GM21381 (cell line): ENCODE results near the gene MEFV.
"Not testable (repeated sequence)": the region's sequence is repeated elsewhere in the genome, so short reads cannot be mapped to it uniquely, and the experiment has no call there.

Experiments
- ATAC-seq: cut with Tn5 transposase; IDR thresholded peaks from one replicate; pipeline ENCODE4 v1.9.1; 2021; ENCODE audit warnings: mild to moderate bottlenecking, moderate library complexity; ENCODE audit not compliant: unreplicated experiment

MEFV gene

DNA sequence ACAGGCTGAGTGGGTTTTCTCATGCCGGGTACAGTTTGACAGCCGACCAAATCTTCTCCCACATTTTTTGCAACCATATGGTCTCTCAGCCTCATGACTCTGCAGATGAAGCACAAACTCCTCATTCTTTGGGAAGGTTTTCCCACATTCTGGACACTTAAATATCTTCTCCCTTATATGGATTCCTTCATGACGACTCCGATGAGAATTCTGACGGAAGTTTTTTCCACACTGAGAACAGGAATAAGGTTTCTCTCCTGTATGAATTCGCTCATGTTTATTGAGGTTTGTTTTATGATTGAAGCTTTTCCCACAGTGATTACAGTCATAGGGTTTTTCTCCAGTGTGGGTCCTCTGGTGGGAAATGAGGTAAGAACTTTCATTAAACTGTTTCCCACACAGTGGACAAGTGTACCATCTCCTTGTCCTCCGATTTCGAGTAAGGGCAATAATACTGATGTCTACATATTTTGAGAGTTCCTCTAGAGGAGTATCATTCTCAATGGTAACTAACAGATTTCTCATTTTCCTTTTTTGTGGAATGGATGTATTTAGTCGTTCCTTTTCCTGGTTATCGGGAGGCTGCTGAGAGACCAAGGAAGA, 32.4 kb downstream of the MEFV start:
- no peak for ATAC-seq

GRCh38 chr16:3220839-3221238, 35.6 kb downstream of the MEFV start:
- no peak for ATAC-seq

DNA sequence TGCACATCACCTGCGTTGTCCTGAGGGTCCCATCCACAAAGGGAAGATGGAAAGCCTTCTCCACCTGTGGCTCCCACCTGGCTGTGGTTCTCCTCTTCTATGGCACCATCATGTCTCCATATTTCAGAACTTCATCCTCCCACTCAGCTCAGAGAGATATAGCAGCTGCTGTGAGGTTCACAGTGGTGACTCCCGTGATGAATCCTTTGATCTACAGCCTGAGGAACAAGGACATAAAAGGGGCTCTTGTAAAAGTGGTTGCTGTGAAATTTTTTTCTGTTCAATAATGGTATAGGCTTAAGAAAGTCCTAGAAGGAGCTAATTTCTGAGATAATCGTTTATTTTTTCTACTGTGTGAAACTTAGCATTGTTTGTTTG, 40.2 kb downstream of the MEFV start:
- ATAC-seq, result no peak

- no peak for ATAC-seq
Observed at GRCh38 chr16:3215601-3216262, 40.7 kb downstream of the MEFV start.

- no peak for ATAC-seq
Observed at GRCh38 chr16:3214904-3215600, 41.4 kb downstream of the MEFV start.

DNA sequence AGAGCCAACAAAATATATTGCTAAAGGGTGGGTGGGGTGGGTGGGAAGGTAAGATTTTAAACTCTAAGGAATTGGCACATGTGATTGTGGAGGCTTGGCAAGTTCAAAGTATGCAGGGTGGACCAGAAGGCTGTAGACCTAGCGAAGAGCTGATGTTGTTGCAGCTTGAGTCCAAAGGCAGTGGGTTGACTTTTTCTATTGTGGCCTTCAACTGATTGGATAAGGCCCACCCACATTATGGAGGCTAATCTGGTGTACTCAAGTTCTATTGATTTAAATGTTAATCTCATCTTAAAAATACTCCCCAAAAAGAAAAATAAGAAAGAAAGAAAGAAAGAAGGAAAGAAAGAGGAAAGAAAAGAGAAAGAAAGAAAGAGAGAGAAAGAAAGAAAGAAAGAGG, 43.9 kb downstream of the MEFV start:
- no peak for ATAC-seq

DNA sequence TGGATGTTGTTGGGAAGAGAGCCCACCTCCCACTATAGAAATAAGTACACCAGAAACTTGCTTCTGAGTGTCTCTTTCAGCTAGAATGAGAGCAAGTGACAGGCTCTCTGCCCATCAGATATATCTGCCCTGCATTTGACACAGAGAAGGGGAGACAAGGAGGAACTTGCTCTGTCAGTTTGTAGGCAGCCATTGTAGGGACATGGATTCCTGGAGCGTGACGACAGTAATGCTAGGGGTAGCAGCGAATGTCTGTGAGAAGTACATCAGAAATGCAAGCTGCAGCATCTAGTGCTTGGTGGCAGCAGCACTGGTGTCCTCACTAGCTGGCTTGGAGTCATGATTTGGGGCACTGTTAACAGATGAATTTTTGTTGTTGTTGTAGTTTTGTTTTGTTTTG, 44.4 kb downstream of the MEFV start:
- no peak for ATAC-seq

- no peak for ATAC-seq
Observed at GRCh38 chr16:3207086-3207953, 49.1 kb downstream of the MEFV start.

- not testable (repeated sequence) for ATAC-seq
Observed at GRCh38 chr16:3205939-3206338, 50.5 kb downstream of the MEFV start.

DNA sequence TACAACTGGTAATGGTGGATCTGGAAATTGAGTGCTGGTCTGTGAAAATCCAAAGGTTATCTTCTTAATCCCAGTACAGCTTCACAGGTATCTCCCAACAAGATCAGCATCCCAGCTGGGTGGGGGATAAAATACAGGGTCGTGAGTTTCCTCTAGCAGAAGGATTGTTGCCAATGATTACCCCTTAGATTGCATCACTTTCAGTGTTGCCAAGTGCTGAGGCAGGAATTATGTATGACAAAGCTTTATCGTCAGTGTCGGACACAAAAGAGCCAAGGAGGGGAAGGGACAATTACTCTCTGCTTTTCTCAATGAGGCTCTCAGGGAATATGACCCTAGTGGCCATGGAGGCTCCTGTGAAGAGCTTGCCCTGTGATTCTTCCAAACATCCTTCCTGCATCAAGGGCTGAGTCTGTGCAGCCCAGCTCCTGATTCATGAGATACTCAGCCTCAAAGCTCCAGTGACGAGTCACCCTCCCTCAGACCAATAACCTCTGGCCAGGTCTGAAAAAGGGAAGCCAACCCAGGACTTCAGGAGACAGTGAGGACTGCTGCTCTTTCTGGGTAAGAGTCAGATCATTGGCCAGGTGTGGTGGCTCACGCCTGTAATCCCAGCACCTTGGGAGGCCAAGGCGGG, 53.4 kb downstream of the MEFV start:
- ATAC-seq, result no peak

DNA sequence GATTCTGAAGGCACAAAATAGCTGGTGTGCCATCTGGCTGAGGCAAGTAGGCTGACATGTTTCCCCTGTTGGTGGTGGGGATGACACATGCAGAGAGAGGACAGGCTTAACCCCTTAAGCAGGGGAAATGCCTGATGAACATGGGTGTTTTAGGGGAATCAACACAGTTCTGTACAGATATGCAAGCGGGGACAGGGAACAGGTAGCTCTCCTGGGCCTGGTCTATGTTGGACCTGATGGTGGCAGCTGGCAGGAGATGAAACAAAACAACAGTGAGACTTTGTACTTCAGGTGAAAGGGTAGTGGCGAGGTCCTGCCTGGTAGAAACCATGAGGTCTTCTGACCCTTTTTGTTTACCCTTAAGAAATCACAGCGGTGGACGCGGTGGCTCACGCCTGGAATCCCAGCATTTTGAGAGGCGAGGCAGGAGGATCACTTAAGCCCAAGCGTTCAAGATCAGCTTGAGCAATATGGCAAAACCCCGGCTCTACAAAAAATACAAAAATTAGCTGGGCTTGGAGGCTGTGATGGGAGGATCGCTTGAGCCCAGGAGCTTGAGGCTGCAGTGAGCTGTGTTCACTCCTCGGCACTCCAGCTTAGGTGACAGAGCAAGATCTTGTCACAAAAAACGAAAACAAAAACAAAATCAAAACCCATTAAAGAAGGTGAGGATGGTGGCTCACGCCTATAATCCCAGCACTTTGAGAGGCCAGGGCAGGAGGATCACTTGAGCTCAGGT, 57.9 kb downstream of the MEFV start:
- ATAC-seq, result no peak

- not testable (repeated sequence) for ATAC-seq
Observed at GRCh38 chr16:3197694-3198333, 58.6 kb downstream of the MEFV start.

DNA sequence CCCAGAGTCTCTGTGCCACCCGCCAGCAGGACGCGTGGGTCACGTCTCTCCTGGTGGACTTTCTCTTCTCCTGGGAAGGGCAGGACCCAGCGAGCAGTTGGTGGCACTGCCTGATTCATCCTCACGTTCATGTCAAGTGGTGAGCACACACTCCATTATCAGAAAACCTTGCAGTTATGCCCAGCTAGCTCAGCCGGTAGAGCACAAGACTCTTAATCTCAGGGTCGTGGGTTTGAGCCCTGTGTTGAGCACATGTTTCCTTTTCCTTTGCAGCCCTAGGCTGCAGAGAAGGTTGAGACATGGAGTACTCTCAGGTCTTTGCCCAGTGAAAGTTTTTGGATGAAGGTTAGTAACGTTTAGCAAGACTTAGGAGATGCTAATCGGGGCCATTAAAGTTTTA, 60.5 kb downstream of the MEFV start:
- ATAC-seq, result no peak

DNA sequence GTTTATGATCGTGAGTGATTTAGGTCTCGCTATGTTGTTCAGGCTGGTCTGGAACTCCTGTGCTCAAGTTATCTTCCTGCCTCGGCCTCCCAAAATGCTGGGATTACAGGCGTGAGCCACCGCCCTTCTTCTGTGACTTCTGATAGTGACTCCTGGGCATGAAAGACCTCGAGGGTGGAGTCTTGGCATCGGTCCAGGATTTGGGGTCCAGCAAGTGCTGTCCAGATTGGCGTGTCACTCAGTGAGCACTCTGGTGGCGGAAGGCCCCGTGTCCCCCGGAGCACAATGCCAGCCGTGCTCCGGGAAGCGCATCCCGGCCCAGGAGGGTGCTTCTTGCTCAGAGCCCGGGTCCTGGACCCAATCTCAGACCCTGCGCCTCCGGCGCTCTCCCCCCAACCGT, 61.6 kb downstream of the MEFV start:
- ATAC-seq, result no peak

DNA sequence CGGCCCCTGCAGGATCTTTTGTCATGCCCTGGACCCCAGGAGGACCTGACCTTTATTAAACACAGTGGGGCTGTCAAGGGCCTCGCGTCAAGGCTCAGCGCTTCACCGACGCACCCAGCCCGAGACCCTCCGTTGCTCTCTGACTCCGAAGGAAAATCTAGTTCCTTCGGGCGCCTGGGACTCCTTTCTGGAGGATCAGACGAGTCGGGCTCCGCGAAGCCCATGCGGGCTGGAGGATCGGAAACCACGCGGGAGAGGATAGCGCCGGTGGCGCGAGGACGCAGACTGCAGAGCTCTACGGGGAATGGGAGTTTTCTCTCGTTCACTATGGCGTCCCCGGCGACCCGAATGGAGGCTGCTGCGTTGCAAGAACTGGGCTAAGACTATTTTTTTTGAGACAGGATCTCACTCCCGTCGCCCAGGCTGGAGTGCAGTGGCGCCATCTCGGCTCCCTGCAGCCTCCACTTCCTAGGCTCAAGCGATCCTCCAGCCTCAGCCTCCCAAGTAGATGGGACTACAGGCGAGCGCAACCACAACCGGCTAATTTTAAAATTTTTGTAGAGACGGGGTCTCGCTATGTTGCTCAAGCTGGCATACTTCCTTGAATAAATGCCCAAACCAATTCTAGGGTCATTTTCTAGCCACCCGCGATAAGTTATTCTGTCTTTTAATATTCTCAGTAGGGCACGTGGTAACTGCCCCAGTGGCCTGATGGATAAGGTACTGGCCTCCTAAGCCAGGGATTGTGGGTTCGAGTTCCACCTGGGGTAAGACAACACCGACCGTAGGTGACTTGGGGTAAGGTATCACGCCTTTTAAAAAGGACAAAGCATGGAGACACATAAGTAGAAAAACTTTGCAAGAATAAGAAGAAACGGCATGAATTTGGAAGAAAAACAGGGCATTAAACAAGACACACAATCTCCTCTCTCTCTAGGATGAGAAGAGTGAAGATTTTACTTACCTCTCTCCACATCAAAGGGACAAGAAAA, 62.9 kb downstream of the MEFV start:
- no peak for ATAC-seq

GRCh38 chr16:3192476-3193019, 63.9 kb downstream of the MEFV start:
- ATAC-seq, result no peak
